ENCODE measurements around the gene PTPRD. TPM values are rescaled to one million over a fixed set of nuclear protein-coding genes. Genes with fewer than 3 reads are reported as not detected.
"Not testable (repeated sequence)": the region's sequence is repeated elsewhere in the genome, so short reads cannot be mapped to it uniquely, and the experiment has no call there.

Gene PTPRD
- total RNA-seq, 1 experiment from 2014 or later: 70.1 TPM

- Histone ChIP-seq H3K36me3 (ENCODE audit: control insufficient read depth, insufficient read depth, low read length) (no peaks in the 10 kb centered on the region), H3K27me3 (replicated peaks; ENCODE audit: control insufficient read depth, insufficient read depth, low read length) (no peaks in the 10 kb centered on the region), H3K4me1 (no peaks in the 10 kb centered on the region), H3K9me3 (no peaks in the 10 kb centered on the region), H3K4me3 (ENCODE audit: low read depth, low read length) (no peak overlapping the region)
- no peak for DNase-seq
- no peaks in the 10 kb centered on the region for H3K4me1 Mint-ChIP-seq (ENCODE audit: low read depth, unreplicated experiment)
- H3K36me3 Mint-ChIP-seq (ENCODE audit: insufficient read depth, unreplicated experiment): no peaks in the 10 kb centered on the region
- POLR2A ChIA-PET: no interaction called here
- H3K27me3 Mint-ChIP-seq (ENCODE audit: insufficient read depth, unreplicated experiment): no peaks in the 10 kb centered on the region
- TF ChIP-seq, protein P1, sequence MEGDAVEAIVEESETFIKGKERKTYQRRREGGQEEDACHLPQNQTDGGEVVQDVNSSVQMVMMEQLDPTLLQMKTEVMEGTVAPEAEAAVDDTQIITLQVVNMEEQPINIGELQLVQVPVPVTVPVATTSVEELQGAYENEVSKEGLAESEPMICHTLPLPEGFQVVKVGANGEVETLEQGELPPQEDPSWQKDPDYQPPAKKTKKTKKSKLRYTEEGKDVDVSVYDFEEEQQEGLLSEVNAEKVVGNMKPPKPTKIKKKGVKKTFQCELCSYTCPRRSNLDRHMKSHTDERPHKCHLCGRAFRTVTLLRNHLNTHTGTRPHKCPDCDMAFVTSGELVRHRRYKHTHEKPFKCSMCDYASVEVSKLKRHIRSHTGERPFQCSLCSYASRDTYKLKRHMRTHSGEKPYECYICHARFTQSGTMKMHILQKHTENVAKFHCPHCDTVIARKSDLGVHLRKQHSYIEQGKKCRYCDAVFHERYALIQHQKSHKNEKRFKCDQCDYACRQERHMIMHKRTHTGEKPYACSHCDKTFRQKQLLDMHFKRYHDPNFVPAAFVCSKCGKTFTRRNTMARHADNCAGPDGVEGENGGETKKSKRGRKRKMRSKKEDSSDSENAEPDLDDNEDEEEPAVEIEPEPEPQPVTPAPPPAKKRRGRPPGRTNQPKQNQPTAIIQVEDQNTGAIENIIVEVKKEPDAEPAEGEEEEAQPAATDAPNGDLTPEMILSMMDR (IDR thresholded peaks at IDR 0.05; ENCODE audit: insufficient read depth in 1 of 2, low read depth in 1 of 2, low read length in 1 of 2, severe bottlenecking in 1 of 2, unreplicated experiment in 1 of 2): no peak
- no peaks in the 10 kb centered on the region for H3K9me3 Mint-ChIP-seq (ENCODE audit: unreplicated experiment)
- H3K27ac Mint-ChIP-seq (ENCODE audit: unreplicated experiment): no peak overlapping the region
- no TSS peak for BruUV-seq (replicated peaks)
- H3K4me3 Mint-ChIP-seq (ENCODE audit: unreplicated experiment): no peak overlapping the region
- intact Hi-C loops (cut with micrococcal nuclease; ENCODE audit: unreplicated experiment): no loop called here
- CTCF ChIA-PET: no interaction called here
Observed at GRCh38 chr9:9054354-9054992, 1558.3 kb downstream of the PTPRD start.

DNA sequence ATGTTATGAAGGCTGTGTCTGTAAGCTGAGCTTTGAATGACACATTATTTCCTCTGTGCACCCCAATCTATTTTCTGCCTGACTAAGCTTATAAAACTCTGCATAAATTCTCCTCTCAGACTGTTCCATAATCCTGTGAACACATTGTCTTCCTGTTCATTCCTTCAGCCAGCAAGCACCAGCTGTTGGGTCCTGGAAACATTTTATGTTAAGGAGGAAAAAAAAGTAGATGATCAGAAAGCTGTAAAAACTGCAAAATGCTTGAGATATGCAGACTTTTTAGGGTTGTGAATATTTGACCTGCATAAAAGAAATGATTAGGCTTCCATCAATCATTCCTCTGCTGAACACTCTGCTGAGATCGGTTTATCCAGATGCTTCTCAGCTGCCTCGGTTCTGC is 1567.2 kb downstream of the PTPRD start:
- Mint-ChIP-seq H3K27ac (ENCODE audit: unreplicated experiment) (no peak overlapping the region), H3K27me3 (ENCODE audit: insufficient read depth, unreplicated experiment) (peaks cover 3% of the 10 kb centered on the region), H3K4me3 (ENCODE audit: unreplicated experiment) (no peak overlapping the region), H3K36me3 (ENCODE audit: insufficient read depth, unreplicated experiment) (no peaks in the 10 kb centered on the region), H3K4me1 (ENCODE audit: low read depth, unreplicated experiment) (no peaks in the 10 kb centered on the region), H3K9me3 (ENCODE audit: unreplicated experiment) (no peaks in the 10 kb centered on the region)
- POLR2A ChIA-PET: no interaction called here
- no peak for DNase-seq
- Histone ChIP-seq H3K4me3 (ENCODE audit: low read depth, low read length) (no peak overlapping the region), H3K9me3 (no peaks in the 10 kb centered on the region), H3K4me1 (no peaks in the 10 kb centered on the region), H3K27me3 (replicated peaks; ENCODE audit: control insufficient read depth, insufficient read depth, low read length) (no peaks in the 10 kb centered on the region), H3K36me3 (ENCODE audit: control insufficient read depth, insufficient read depth, low read length) (no peaks in the 10 kb centered on the region)
- intact Hi-C loops (cut with micrococcal nuclease; ENCODE audit: unreplicated experiment): no loop called here
- TF ChIP-seq, protein P1 (IDR thresholded peaks at IDR 0.05; ENCODE audit: insufficient read depth in 1 of 2, low read depth in 1 of 2, low read length in 1 of 2, severe bottlenecking in 1 of 2, unreplicated experiment in 1 of 2): no peak
- no TSS peak for BruUV-seq (replicated peaks)
- CTCF ChIA-PET: no interaction called here

DNA sequence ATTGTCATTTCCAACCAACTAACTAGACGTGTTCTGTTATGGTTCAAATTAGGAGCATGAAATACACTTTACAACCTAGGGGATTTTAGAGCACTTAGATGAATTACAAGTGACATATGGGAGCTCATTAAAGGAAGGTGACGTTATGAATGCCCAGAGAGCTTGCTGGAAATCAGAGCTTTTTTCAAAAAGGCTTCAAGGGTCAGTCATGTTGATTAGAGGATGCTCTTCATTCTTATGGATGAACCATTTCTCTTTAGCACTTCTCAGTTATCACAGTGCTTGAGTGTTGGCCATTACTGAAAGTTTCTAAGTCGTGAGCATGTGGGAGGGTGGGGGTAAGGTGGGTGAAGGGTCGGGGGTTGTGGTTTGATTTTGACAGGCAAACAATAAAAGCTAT is 1567.7 kb downstream of the PTPRD start:
- TF ChIP-seq, protein P1 (IDR thresholded peaks at IDR 0.05; ENCODE audit: insufficient read depth in 1 of 2, low read depth in 1 of 2, low read length in 1 of 2, severe bottlenecking in 1 of 2, unreplicated experiment in 1 of 2): no peak
- Mint-ChIP-seq H3K36me3 (ENCODE audit: insufficient read depth, unreplicated experiment) (no peaks in the 10 kb centered on the region), H3K27ac (ENCODE audit: unreplicated experiment) (no peak overlapping the region), H3K27me3 (ENCODE audit: insufficient read depth, unreplicated experiment) (peaks cover 3% of the 10 kb centered on the region), H3K4me3 (ENCODE audit: unreplicated experiment) (no peak overlapping the region), H3K9me3 (ENCODE audit: unreplicated experiment) (no peaks in the 10 kb centered on the region), H3K4me1 (ENCODE audit: low read depth, unreplicated experiment) (no peaks in the 10 kb centered on the region)
- Histone ChIP-seq H3K36me3 (ENCODE audit: control insufficient read depth, insufficient read depth, low read length) (no peaks in the 10 kb centered on the region), H3K4me3 (ENCODE audit: low read depth, low read length) (no peak overlapping the region), H3K27me3 (replicated peaks; ENCODE audit: control insufficient read depth, insufficient read depth, low read length) (no peaks in the 10 kb centered on the region), H3K4me1 (no peaks in the 10 kb centered on the region), H3K9me3 (no peaks in the 10 kb centered on the region)
- BruUV-seq (replicated peaks): no TSS peak
- CTCF ChIA-PET: no interaction called here
- POLR2A ChIA-PET: no interaction called here
- intact Hi-C loops (cut with micrococcal nuclease; ENCODE audit: unreplicated experiment): no loop called here
- DNase-seq: no peak

DNA sequence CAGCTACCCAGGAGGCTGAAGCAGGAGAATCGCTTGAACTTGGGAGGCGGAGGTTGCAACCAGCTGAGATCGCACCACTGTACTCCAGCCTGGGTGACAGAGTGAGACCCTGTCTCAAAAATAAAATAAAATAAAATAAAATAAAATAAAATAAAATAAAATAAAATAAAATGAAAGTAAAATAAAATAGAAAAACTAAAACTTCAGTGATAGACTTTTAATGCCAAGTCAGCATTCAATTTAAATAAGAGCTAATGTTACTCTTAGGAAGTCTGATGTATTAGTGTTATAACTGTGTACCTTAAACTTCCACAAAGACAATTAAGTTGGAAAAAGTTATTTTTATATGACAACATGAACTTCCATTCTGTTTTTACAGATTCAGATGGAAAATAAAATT is 1569.0 kb downstream of the PTPRD start:
- H3K36me3 ChIP-seq (ENCODE audit: control insufficient read depth, insufficient read depth, low read length); H3K27me3 ChIP-seq (replicated peaks; ENCODE audit: control insufficient read depth, insufficient read depth, low read length); H3K9me3 Mint-ChIP-seq (ENCODE audit: unreplicated experiment); H3K4me1 Mint-ChIP-seq (ENCODE audit: low read depth, unreplicated experiment); H3K27me3 Mint-ChIP-seq (ENCODE audit: insufficient read depth, unreplicated experiment); BruUV-seq (replicated peaks); H3K4me1 ChIP-seq; intact Hi-C loops (cut with micrococcal nuclease; ENCODE audit: unreplicated experiment); H3K36me3 Mint-ChIP-seq (ENCODE audit: insufficient read depth, unreplicated experiment); H3K4me3 Mint-ChIP-seq (ENCODE audit: unreplicated experiment); H3K4me3 ChIP-seq (ENCODE audit: low read depth, low read length); CTCF ChIA-PET; H3K9me3 ChIP-seq; H3K27ac Mint-ChIP-seq (ENCODE audit: unreplicated experiment); DNase-seq; POLR2A ChIA-PET: not testable (repeated sequence)
